AG10803 (cell line): Measurements from ENCODE around the gene GYS1.

Experiments
- DNase-seq: peaks from one replicate; pipeline ENCODE4 v3.0.0; 2010; ENCODE audit warnings: low read depth
- H3K4me3 ChIP-seq: 2 replicates; pipeline ENCODE4 v1.5.1; 2011; ENCODE audit warnings: mild to moderate bottlenecking, low read length, control low read depth
- TF ChIP-seq, protein P1 (sequence below): conservative IDR thresholded peaks from 2 replicates; pipeline ENCODE4 v1.5.1; 2011; ENCODE audit warnings: mild to moderate bottlenecking, low read length, control low read depth, inconsistent platforms

The GYS1 gene

DNA sequence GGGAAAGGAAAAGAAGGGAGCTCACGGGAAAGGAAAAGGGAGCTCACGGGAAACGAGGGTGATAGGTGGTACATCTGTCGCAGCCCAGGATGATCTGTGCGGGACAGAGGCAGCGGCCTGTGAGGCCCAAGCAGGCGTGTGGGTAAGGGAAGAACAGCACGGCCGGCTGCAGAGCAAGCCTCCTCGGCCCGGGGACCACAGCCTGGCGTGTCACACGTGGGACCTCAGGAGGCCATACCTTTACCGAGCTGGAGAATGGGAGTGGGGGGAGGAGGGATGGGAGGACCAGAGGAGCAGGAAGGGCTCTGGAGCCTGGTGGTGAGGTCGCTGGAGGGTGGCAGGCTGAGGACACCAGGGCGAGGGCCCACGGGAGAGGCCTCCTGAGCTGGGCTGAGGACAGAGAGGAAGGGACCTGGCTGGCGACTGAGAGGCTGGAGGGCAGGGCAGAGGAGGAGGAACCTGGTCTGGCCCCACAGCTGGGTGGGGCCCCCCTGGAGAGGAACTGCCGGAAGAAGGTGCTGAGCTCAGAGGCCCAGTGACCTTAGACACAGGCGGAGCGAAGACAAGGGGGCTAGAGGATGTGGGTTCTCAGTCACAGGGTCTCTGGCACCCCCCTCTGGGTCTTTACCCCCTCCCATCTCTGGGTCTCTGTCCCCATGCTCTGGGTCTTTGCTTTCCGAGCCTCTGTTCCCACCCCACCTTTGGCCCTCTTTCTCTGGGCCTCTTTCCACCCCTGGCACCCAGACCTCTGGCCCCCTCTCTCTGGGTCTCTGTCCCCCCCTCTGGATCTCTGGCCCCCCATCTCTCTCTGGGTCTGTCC, 30.9 kb downstream of the GYS1 start:
- TF ChIP-seq, protein P1, sequence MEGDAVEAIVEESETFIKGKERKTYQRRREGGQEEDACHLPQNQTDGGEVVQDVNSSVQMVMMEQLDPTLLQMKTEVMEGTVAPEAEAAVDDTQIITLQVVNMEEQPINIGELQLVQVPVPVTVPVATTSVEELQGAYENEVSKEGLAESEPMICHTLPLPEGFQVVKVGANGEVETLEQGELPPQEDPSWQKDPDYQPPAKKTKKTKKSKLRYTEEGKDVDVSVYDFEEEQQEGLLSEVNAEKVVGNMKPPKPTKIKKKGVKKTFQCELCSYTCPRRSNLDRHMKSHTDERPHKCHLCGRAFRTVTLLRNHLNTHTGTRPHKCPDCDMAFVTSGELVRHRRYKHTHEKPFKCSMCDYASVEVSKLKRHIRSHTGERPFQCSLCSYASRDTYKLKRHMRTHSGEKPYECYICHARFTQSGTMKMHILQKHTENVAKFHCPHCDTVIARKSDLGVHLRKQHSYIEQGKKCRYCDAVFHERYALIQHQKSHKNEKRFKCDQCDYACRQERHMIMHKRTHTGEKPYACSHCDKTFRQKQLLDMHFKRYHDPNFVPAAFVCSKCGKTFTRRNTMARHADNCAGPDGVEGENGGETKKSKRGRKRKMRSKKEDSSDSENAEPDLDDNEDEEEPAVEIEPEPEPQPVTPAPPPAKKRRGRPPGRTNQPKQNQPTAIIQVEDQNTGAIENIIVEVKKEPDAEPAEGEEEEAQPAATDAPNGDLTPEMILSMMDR, result no peak
- no peak overlapping the region for H3K4me3 ChIP-seq
- no peak for DNase-seq

GRCh38 chr19:48961673-48962028, 31.5 kb downstream of the GYS1 start:
- no peak overlapping the region for H3K4me3 ChIP-seq
- TF ChIP-seq, protein P1, result no peak
- DNase-seq, result no peak

- DNase-seq, result no peak
- no peak overlapping the region for H3K4me3 ChIP-seq
- TF ChIP-seq, protein P1, result no peak
These were observed 32.0 kb downstream of the GYS1 start for GRCh38 chr19:48961051-48961649.

DNA sequence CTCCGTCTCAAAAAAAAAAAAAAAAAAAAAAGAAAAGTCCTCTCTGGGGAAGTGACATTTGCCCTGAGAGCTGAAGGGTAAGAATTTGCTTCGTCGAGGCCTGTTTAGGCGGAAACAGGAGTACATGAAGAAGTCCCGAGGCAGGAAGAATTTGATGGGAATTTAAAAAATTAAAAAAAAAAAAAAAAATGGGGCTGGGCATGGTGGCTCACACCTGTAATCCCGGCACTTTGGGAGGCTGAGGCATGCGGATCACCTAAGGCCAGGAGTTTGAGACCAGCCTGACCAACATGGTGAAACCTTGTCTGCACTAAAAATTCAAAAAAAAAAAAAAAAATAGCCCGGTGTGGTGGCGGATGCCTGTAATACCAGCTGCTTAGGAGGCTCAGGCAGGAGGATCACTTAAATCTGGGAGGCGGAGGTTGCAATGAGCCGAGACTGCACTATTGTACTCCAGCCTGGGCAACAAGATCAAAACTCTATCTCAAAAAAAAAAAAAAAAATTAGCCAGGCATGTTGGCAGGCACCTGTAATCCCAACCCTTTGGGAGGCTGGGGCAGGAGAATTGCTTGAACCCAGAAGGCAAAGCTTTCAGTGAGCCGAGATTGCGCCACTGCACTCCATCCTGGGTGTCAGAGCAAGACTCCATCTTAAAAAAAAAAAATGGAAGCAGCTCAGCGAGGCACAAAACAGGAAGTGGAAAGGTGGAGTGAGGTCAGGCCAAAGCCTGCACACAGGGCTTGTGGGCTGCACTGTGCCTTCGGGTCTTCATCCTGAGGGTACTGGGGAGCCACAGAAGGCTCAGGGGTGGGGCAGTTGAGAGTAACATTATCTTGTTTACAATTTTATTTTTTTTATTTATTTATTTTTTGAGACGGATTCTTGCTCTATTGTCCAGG, 33.5 kb downstream of the GYS1 start:
- TF ChIP-seq, protein P1, result no peak
- DNase-seq, result no peak
- H3K4me3 ChIP-seq, result no peak overlapping the region

- TF ChIP-seq, protein P1, result no peak
- H3K4me3 ChIP-seq, result no peak overlapping the region
- DNase-seq, result no peak
These were observed 35.1 kb downstream of the GYS1 start for GRCh38 chr19:48958006-48958405.

- H3K4me3 ChIP-seq, result peak overlapping the region; percentile 98
- TF ChIP-seq, protein P1, result no peak
- no peak for DNase-seq
These were observed 37.7 kb downstream of the GYS1 start for GRCh38 chr19:48955308-48955958.
